Medulla oblongata (tissue), 1 donor: ENCODE data around the gene CCDC87.

Experiments
- DNase-seq: peaks from one replicate; pipeline ENCODE4 v3.0.0-alpha.2; 2015; ENCODE audit errors: extremely low spot score

The CCDC87 gene

DNA sequence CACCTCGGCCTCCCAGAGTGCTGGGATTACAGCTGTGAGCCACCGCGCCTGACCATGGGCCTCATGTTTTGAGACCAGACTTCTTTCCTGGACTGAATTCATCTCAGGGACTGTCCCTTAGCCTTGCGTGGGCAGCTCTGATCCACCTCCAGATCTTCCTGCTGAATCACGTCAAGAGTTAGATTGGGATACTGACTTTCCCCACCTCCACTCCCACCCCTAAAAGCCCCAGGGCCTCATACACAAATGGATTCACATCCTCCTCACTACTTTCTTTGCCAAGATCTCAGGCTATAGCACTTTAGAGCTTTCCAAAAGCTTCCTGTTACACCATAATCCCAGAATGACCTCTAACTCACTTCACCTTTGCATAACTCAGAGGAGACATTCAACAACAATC lies 12.1 kb downstream of the CCDC87 start:
- no peak for DNase-seq

DNA sequence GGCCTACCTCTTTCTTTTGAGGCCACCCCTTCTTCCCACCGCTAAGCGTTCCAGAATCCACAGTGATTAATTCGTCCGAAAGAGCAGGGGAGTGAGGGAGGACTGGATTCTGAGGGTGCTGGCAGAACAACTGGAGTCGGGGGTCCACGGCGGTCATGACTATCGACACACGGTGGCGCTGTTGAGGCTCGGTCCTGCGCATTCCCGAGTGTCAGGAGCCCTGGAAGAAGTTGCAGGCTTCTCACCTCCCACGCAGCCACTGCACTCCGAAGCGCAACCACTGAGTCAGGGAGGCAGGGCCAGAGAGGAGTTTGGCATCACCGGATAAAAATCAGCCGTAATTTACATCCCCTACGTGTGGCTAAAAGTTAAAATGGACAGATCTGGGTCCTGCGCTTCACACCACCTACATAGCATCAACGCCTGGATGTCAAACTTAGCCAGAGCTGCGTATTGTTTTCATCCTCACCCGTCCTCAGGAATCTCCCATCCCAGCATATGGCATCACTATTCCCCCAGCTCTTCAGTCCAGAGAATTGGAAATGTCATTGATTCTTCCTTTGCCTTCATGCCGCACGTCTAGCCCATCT lies 13.8 kb downstream of the CCDC87 start:
- DNase-seq: peak; percentile 75

DNA sequence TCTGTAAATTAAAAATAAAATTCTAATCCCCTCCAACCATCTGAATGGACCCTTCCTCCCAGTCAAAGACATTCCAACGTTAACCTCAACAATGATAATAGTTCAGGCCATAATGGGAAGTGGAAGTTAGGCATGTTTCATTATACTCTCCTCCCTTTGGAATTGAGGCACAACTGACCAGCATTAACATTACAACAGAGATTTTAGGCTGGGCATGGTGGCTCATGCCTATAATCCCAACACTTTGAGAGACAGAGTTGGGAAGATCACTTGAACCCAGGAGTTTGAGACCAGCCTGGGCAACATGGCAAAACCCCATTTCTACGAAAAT lies 22.0 kb downstream of the CCDC87 start:
- DNase-seq: no peak

DNA sequence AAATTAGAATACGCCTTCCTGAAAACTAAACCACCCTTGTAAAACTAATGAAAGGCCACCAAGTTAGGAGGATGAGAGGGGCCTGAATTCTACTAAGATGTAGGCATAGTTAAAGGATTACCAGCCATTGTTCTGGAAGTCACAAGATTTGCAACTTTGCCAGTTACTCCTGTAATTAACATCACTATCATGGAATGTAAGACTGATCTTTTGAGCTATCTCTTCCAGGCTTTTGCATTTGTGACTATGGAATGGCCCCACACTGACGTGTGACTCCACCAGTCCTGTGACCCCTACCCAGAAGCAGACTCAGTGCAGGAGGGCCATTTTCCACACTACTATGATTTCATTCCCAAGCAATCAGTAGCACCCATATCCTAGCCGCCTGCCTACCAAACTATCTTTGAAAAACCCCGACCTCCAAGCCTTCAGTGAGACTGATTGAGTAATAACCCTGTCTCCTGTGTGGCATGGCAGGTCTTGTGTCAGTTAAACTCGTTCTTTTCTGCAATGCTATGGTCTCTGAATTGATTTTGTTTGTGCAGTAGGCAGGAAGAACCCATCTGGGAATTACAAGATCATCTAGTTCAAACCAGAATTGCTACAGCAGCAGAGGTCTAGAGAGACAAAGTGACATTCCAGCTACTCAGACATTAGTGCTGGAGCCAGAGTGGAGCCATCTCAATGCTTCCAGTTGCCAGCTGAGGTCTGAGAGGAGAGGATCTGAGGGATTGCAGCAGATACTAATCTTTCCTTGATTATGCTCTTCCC lies 22.6 kb downstream of the CCDC87 start:
- DNase-seq: no peak

DNA sequence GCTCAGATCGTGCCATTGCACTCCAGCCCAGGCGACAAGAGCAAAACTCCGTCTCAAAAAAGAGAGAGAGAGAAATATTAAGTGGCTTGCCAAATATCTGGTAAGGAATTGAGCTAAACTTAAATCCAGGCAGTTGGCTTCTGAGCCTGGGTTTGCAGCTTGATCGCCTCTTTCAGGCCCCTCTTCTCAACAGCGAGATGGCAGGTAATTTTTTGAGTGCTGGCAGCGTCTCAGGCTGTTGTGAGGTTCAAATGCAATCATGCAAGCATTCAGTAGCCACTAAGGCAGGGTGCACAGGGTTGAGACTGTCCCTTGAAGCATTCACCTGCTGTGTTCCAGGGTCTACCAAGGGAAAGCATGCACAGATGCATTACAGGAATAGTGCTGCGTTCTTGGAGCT lies 23.8 kb downstream of the CCDC87 start:
- no peak for DNase-seq

DNA sequence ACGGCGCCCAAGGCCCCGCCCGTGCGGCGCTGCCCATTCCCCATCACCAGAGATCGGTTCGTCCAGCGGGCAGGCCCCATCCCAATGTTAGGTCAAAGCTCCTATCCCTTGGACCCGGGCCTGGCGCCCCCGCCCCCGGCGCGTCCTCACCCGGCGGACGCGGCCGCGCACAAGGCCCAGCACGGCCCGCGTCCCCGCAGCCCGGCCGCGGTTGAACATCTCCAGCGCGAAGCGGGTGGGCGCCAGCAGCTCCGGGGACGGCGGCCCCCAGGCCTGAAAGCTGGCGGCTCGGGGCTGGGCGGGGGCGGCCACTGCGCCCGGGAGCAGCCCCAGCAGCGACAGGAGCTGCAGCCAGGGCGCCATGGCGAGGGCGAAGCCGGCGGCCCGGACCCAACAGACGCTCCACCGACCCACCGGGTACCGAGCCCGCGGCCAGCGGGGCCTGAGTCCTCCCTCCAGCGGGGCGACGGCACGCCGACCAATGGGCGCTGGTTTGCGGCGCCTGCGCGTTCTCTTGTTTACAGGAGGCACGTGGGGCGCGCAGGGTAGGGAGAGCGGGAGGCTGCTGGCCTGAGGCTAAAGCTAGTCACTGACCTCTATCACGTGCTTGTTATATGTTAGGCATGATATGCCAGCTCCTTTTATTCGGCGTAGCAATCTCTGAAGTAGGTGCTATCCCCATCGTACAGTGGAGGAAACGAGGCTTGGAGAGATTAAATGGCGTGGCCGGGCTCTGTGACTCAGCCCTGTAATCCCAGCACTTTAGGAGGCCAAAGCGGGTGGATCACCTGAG lies 24.5 kb downstream of the CCDC87 start, which contains the start of gene CTSF:
TSS of gene CTSF (minus strand) at position 483 of the 793 bp plus-strand sequence. CDS start at position 363, 120 bp downstream.
- peak; percentile 92 for DNase-seq

DNA sequence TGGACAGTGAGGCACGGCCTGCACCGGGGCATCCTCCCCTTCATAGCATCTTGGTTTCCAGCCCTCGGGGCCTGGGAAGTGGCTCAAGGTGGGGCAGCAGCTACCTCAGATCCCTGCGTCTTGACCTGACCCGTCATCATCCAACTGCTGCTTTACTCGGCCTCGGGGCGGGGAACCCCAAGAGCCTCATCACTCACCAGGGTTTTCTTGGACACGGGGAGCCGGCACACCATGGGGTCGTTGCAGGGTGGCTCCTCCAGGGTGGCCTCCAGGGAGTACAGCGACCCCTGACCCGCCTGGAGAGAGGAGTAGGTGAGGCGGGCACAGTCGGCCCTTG lies 25.1 kb downstream of the CCDC87 start:
- no peak for DNase-seq

DNA sequence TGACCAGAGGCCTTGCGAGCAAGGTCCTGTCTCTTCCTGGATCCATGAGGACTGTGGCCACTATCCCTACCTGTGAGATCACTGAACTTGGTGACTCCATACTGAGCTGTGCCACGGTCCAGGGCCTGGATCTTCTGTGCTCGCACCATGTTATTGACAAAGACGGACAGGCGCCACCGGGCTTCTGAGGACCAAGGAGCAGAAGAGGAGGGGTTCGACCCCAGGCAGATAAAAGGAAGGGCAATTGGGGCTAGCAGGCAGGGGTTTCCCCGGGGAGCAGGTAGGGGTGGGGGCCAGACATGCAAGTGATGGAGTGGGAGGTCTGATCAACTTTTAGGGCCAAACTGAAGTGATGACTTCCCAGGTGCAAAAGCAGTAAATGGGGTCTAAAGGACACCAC lies 26.6 kb downstream of the CCDC87 start:
- DNase-seq: no peak

DNA sequence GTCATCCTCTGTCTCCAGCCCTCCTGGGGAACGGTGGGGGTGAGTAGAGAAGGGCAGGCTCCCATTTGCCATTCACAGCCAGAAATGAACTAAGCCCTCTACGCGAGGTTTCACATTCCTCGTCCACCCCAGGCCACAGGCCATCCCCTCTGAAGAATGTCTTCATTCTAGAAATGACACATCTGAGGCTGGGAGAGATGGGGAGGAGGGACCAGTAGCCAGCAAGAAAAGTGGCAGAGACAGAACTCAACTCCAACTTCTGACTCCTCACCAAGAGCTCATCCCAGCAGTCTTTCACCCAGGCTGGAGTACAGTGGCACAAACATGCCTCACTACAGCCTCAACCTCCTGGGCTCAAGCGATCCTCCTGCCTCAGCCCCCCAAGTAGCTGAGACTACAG lies 27.9 kb downstream of the CCDC87 start:
- DNase-seq: no peak

DNA sequence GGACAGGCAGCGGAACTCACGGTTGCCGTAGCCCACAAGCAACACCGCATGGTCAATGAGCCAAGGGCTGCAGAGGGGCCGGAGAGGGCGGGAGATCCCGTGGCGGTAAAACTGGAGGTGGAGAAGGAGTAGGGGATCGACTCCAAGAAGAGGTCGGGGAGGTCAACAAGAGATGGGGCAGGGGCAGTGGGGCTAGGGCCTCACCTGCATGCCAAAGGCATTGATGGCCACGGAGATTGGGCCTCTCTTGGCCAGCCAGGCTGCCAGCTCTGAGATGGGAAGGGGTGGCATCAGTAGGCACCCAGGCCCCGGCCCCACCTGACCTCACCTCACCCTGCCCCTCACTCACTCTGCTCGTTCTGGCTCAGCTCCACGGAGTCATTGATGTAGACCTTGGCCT lies 28.3 kb downstream of the CCDC87 start:
- DNase-seq: no peak

DNA sequence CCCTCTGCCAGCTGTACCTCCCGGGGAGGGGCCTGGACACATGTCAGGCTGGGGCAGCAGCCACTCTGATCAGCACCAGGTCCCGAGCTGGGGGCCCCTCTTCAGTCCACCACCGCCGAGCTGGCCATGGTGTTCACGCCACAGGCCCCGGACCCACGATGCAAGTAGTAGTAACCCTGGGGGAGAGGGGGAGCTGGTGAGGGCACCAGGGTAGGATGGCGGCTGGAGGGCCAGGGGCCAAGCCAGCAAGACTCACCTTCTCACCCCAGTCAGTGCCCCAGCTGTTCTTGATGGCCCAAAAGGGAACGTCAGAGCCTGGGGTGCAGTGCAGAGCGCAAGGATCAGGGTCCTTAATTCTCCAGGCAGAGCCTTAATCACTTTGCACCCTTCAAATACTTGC lies 29.0 kb downstream of the CCDC87 start:
- DNase-seq: no peak

DNA sequence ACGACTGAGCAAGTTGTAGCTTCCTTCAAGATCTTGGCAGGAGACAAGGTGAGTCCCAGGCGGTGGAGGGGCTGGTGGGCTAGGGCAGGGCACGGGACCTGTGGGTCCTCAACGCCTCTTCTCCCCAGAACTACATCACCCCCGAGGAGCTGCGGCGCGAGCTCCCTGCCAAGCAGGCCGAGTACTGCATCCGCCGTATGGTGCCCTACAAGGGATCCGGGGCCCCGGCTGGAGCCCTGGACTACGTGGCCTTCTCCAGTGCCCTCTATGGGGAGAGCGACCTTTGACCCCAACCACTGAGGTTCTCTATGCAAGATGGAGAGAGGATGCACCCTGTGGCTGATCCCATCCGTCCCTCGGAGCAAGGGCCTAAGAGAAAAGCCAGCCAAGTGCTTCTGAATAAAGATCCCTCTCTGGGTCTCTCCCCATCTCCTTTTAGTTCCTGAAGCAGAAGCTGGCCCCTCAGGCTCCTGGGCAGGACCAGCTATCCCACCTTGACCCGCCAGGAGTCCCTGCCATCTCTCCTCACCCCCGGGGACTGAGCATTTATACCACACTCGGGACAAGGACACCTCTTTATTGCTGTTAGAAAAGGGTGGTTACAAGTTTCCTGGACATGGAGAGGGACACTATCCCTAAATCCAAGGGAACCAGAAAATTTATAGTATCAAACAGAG lies 29.8 kb downstream of the CCDC87 start:
- DNase-seq: no peak

DNA sequence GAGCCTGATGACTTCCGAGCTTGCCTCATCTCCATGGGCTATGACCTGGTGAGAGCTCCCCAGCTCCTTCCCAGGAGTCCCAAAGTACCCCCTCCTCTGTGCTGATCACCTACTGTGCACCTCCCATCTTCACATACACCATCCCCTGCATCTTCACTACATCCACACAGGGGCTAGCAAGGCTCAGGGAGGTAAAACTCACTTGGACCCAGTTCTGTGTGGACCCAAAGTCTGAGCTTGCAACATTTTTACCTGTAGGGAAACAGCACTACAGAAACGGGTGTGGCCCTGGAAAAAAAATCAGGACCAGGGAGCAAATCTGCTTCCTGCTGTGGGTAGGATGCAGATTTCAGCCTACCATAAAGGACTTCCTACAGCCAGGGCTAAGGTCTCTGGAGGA lies 30.6 kb downstream of the CCDC87 start:
- DNase-seq: no peak

DNA sequence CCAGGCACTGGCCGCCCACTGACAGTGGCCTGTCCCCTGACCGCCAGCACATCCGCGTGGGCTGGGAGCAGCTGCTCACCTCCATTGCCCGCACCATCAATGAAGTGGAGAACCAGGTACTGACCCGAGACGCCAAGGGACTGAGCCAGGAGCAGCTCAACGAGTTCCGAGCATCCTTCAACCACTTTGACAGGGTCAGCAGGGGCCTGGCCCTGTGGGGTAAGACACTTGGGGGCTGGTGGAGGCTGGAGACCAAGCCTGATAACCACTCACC lies 31.0 kb downstream of the CCDC87 start:
- DNase-seq: no peak

DNA sequence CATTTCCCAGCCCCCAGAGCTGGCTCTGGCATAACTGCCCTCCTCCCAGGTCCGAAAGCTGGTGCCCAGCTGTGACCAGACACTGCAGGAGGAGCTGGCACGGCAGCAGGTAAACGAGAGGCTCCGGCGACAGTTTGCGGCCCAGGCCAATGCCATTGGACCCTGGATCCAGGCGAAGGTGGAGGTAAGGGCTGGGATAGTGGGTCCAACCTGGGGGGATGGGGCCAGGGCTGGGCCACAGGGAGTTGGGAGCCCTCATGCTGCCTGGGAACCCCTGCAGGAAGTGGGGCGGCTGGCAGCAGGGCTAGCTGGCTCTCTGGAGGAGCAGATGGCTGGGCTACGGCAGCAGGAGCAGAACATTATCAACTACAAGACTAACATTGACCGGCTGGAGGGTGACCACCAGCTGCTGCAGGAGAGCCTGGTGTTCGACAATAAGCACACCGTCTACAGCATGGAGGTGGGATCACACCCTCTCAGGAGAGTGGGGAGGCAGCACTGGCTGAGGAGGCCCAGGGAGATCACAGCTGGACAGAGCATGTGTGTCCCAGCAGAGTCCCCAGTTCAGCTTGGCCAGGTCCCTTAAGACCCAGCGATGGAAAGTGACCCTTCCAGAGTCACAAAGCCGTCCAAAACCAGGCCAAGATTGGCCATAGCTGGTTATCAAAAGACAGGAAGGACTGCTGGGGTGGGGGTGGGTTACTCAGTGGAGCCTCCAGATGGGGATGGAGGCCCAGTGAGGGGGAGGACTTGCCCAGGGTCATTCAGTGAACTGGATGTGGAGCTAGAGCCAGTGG lies 31.5 kb downstream of the CCDC87 start:
- DNase-seq: no peak

DNA sequence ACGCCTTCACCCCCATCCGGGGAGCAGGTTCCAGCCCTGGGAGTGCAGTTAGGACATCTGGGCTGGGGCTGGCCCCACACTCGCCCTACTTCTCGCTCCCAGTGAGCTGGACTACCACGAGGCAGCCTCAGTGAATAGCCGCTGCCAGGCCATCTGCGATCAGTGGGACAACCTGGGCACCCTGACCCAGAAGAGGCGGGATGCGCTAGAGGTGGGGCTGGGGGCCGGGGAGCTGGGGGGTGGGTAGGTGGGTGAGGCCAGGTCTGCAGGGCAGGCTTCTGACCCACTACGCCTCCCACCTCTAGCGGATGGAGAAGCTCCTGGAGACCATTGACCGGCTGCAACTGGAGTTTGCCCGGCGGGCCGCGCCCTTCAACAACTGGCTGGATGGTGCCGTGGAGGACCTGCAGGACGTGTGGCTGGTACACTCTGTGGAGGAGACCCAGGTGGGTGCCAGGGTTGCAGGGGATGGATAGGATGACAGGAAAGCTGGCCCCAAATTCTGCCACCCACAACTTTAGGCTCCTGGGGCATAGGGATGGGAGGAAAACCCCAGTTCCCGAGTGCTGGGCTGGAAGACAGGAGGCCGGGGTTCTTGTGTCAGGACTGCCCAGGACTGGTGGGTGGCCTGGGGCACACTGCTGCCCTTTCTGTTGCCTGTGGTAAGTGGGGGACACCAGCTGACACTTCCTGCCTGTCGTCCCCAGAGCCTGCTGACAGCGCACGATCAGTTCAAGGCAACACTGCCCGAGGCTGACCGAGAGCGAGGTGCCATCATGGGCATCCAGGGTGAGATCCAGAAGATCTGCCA lies 32.8 kb downstream of the CCDC87 start:
- DNase-seq: no peak

DNA sequence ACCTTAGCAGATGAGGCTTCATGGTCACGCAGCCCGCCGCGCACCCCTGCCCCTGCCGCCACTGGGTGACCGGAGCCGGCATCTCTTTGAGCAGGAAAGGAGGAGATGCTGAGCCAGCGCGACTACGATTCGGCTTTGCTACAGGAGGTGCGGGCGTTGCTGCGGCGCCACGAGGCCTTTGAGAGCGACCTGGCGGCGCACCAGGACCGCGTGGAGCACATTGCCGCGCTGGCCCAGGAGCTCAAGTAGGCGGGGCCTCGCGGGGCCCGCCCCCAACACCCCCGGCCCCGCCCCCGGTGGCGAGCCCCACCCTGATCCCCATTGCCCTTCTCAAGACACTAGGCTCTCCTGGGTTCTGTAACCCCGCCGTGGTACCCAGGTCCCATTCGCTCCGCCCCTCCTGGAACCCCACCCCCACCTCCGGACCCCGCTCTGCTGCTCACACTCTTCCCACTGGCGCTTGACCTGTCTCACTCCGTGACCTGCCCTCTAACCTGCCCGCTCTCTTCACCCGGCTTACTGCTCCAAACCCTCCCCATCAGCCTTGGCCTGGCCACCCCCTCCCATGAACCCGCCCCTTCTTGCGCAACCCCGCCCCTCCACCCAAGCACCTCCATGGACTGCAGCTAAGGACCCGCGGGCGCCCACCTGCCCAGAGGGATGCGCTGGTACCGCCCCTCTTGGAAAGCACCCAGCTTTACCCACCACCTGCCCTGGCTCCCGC lies 33.6 kb downstream of the CCDC87 start:
- DNase-seq: no peak

DNA sequence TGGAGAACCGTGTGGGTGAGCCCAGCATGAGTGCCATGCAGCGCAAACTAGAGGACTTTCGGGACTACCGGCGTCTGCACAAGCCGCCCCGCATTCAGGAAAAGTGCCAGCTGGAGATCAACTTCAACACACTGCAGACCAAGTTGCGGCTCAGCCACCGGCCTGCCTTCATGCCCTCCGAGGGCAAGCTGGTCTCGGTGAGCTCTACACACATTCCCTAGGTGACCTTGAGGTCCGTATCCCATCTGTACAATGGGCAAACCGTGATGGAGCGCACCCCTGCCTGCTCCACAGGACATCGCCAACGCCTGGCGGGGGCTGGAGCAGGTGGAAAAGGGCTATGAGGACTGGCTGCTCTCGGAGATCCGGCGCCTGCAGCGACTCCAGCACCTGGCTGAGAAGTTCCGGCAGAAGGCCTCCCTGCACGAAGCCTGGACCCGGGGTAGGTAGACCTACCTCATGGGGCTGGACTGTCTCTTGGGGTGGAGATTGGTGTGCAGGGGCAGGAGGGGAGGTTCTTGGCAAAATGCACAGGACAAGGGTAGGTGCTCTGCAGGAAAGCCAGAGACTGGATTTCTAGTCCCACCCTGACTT lies 35.0 kb downstream of the CCDC87 start:
- no peak for DNase-seq

DNA sequence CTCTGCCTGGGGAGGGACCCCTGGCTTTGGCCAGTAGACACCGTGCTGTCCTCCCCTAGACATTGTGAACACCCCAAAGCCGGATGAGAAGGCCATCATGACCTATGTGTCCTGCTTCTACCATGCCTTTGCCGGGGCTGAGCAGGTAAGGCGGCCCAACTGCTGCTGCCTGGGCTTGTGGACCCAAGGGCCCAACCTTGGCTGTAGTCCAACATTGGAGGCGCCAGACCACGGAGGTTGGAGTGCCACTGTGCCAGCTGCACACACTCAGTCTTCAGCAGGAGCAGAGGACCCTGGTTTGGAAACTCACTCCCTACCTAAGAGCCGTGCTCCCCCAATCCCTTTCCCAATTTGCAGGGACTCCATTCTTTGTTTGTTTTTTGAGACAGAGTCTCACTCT lies 36.8 kb downstream of the CCDC87 start:
- DNase-seq: no peak

DNA sequence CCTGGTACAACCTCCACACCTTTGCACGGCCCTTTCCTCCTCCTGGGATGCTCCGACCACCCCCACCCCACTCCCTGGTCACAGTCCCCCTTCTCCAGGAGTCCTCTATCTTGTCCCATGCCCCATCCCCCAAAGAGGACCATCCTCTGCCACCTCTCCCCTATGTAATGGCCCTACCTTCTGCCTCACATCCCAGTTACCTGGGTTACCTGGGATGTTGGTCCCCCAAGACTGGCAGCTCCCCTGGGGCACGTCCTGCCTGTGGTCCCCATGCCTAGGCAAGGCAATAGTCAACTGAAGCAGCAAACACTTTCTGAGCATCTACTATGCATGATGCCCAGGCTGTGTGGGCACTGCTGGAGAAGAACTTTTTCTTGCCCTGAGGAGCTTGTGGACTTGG lies 37.4 kb downstream of the CCDC87 start:
- no peak for DNase-seq
